ENCODE measurements around the gene PLA2G15.
A peak's percentile ranks its signal among the peaks of the same experiment; 100 is the strongest.

The PLA2G15 gene

GRCh38 chr16:68299571-68300453 lies 54.6 kb downstream of the PLA2G15 start:
- DNase-seq, result no peak

GRCh38 chr16:68300734-68301459 lies 55.7 kb downstream of the PLA2G15 start:
- no peak for DNase-seq

- no peak for DNase-seq
Observed at GRCh38 chr16:68306633-68307032, 61.5 kb downstream of the PLA2G15 start.

GRCh38 chr16:68309799-68310198 lies 64.6 kb downstream of the PLA2G15 start:
- DNase-seq, result peak; percentile 24

GRCh38 chr16:68310437-68310773 lies 65.2 kb downstream of the PLA2G15 start:
- peak; percentile 47 for DNase-seq

Data from inflammatory macrophage treated with lipopolysaccharide for 4 hours (primary cell).